ENCODE data around the gene GOLGA6L2. TPM values are rescaled to one million over a fixed set of nuclear protein-coding genes. Genes with fewer than 3 reads are reported as not detected.

The GOLGA6L2 gene
- total RNA-seq, 1 experiment from 2014 or later = not detected

GRCh38 chr15:23402544-23402943 is 44.5 kb downstream of the GOLGA6L2 start:
- Histone ChIP-seq H3K4me2 (ENCODE audit: insufficient read depth, insufficient read length, low read length) (no peak overlapping the region), H3K27me3 (ENCODE audit: insufficient read depth, low read length) (no peaks in the 10 kb centered on the region), H3K23me2 (ENCODE audit: insufficient read length, low read depth, low read length, poor library complexity, severe bottlenecking) (no peaks in the 10 kb centered on the region), H2BK15ac (ENCODE audit: low read depth, low read length) (no peak overlapping the region), H4K8ac (replicated peaks; ENCODE audit: insufficient read length, low read depth, low read length) (no peak overlapping the region), H3K79me2 (ENCODE audit: insufficient read depth, low read length) (no peaks in the 10 kb centered on the region), H3K79me1 (ENCODE audit: insufficient read depth, low read depth, low read length, poor library complexity, severe bottlenecking) (no peaks in the 10 kb centered on the region), H3K9me3 (ENCODE audit: control insufficient read depth, low read depth, low read length) (peaks cover 14% of the 10 kb centered on the region), H3K27ac (ENCODE audit: insufficient read length, low read depth, low read length) (no peak overlapping the region), H3K18ac (ENCODE audit: insufficient read length, low read depth, low read length) (no peak overlapping the region), H2AK5ac (ENCODE audit: insufficient read length, low read length) (no peak overlapping the region), H3K56ac (ENCODE audit: insufficient read length, low read depth, low read length) (no peak overlapping the region), H3K14ac (ENCODE audit: insufficient read depth, low read length) (no peak overlapping the region), H4K5ac (ENCODE audit: insufficient read length, low read depth, low read length) (no peak overlapping the region), H2BK5ac (ENCODE audit: insufficient read length, low read length) (no peak overlapping the region), H3K4me1 (ENCODE audit: insufficient read depth, low read length) (no peaks in the 10 kb centered on the region), H2BK120ac (ENCODE audit: low read depth, low read length, poor library complexity, severe bottlenecking) (no peak overlapping the region), H4K91ac (ENCODE audit: insufficient read length, low read depth, low read length) (no peak overlapping the region), H3K9ac (ENCODE audit: extremely low read depth, insufficient read length, low read length) (no peak overlapping the region), H3T11ph (ENCODE audit: low read length) (no peak overlapping the region), H4K20me1 (ENCODE audit: control insufficient read depth, insufficient read depth, insufficient read length) (no peaks in the 10 kb centered on the region), H3K23ac (ENCODE audit: insufficient read length, low read depth, low read length) (no peak overlapping the region), H2BK12ac (ENCODE audit: insufficient read length, low read depth, low read length) (no peak overlapping the region), H2AFZ (ENCODE audit: low read length) (no peak overlapping the region), H3K4ac (ENCODE audit: low read depth, low read length) (no peak overlapping the region), H2BK20ac (ENCODE audit: low read depth, low read length, poor library complexity, severe bottlenecking) (no peak overlapping the region)
- Mint-ChIP-seq H3K36me3 (ENCODE audit: insufficient read depth in 1 of 3, low read depth in 3 of 3) (peaks cover 1 to 6% (median 5%) of the 10 kb centered on the region in 3 experiments; a peak in 6 of 7 replicates), H3K27ac (no peak overlapping the region; a peak in 1 of 7 replicates), H3K4me3 (no peak overlapping the region), H3K4me1 (peaks cover 3 to 6% of the 10 kb centered on the region in 2 experiments; a peak in 1 of 4 replicates), H3K9me3 (peaks cover 80 to 82% of the 10 kb centered on the region in 2 experiments), H3K27me3 (ENCODE audit: low read depth) (peaks cover 2% of the 10 kb centered on the region)
- DNase-seq = no peak
- no peak for TF ChIP-seq CTCF (conservative IDR thresholded peaks at IDR 0.05)
- WGBS (ENCODE audit: extremely low coverage, insufficient read length, low lambda C conversion rate) = no CpG with 5 or more reads among the region's 5 CpGs

Data from H9 (cell line).